Heart right ventricle (tissue), 16 donors: Measurements from ENCODE around the gene KCNJ11. TPM values are rescaled to one million over a fixed set of nuclear protein-coding genes. Genes with fewer than 3 reads are reported as not detected.

Experiments used
- ATAC-seq, 8 donors: fragments of 200-7000 bp; cut with Tn5 transposase; one replicate each; pipeline ENCODE4 v1.9.1; 2020; ENCODE audit warnings: mild to moderate bottlenecking in 8 of 8, moderate library complexity in 8 of 8, moderate number of reproducible peaks in 1 of 8
- DNase-seq, 2 donors: peaks; one replicate each; pipeline ENCODE4 v3.0.0-alpha.2; 2020
- H3K27ac ChIP-seq, 10 donors: fragments of 200-600 bp; sonication (generic) in 2 of 10; one replicate each; pipeline versions ENCODE4 v1.5.0 to v1.8.0; 2020 to 2022; ENCODE audit warnings: mild to moderate bottlenecking in 3 of 10
- H3K27me3 ChIP-seq, 7 donors: fragments of 200-600 bp; one replicate each; pipeline ENCODE4 v1.8.0; 2021 to 2022; ENCODE audit warnings: mild to moderate bottlenecking in 2 of 7
- H3K36me3 ChIP-seq, 9 donors: fragments of 200-600 bp; sonication (generic) in 1 of 9; one replicate each; pipeline versions ENCODE4 v1.5.0 to v1.8.0; 2020 to 2022; ENCODE audit warnings: mild to moderate bottlenecking in 2 of 9
- H3K4me1 ChIP-seq, 9 donors: fragments of 200-600 bp; sonication (generic) in 1 of 9; one replicate each; pipeline versions ENCODE4 v1.5.0 to v1.8.0; 2020 to 2022; ENCODE audit warnings: mild to moderate bottlenecking in 4 of 9
- H3K4me3 ChIP-seq, 10 donors: fragments of 200-600 bp; sonication (generic) in 2 of 10; one replicate each; pipeline versions ENCODE4 v1.5.0 to v1.8.0; 2020 to 2022; ENCODE audit warnings: mild to moderate bottlenecking in 7 of 10, moderate library complexity in 2 of 10
- H3K9me3 ChIP-seq, 11 donors: fragments of 200-600 bp in 10 of 11; sonication (generic) in 2 of 11; one replicate each; pipeline versions ENCODE4 v1.5.0 to v1.8.0; 2013 to 2022; ENCODE audit warnings: mild to moderate bottlenecking in 2 of 11, control low read depth in 1 of 11, moderate library complexity in 1 of 11
- CTCF ChIP-seq, 9 donors: fragments of 200-600 bp; sonication (generic) in 2 of 9; IDR thresholded peaks; one replicate each; pipeline versions ENCODE4 v1.5.0 to v1.8.0; 2021 to 2022; ENCODE audit warnings: antibody characterized with exemption in 9 of 9, mild to moderate bottlenecking in 5 of 9, moderate library complexity in 1 of 9
- whole genome bisulfite sequencing, 2 donors: extraction: QIAGEN DNeasy Blood & Tissue Kit; methylation state at CpG; one replicate each; pipeline ENCODE4 v1.1.7; 2013; ENCODE audit warnings: inconsistent platforms in 1 of 2; 5-methylcytosine and 5-hydroxymethylcytosine counted together
- intact Hi-C, 10 donors: fragments of 100-400 bp; cut with DNase I; formaldehyde crosslinking; loops; one replicate each; pipeline versions ENCODE4 v1.11.1 to v1.14.2; 2022
- polyA plus RNA-seq, 2 donors: library from polyadenylated mRNA; stranded (reverse); fragments of 200-250 nt; gene quantifications; one replicate each; pipeline ENCODE4 v1.2.3, GENCODE V29; 2013
- total RNA-seq, 10 donors: library from RNA; stranded (reverse); fragmentation: NEBNext Ultra II Directional in 3 of 10; extraction: Animal tissue kit (Norgen Biotek cat#: 25700) in 3 of 10; gene quantifications; one replicate each; pipeline versions ENCODE4 v1.2.1 to v1.2.4, GENCODE V29; 2021 to 2023
- donor health status: Arrhythmogenic right ventricular cardiomyopathy.
- donor health status: ischemic (EF 13 %, LVEDD 7.1; RV severe dilation, severe dysfunction).
- donor health status: healthy with polysubstance abuse.
- donor health status: DM: no; HTN: yes; CAD: no.
- donor health status: DM: no; HTN: no; CAD: no.
- donor health status: ischemic (EF 25% LVEDD 6.9; RV normal size, moderate dysfunction).
- donor health status: ischemic (EF 25% LVEDD 5.7; RV mildly dilated, moderate dysfunction).
- donor health status: healthy.
- donor health status: DM: yes; HTN: yes; CAD: no.
- donor health status: Ischemic cardiomyopathy.
- donor health status: ischemic (EF 35%, LVEDD 5.7; RV mildly dilated, moderate dysfunction).
- donor health status: nonischemic (EF 11% LVEDD 7.7; RV severe dilation, severe dysfunction).
- donor health status: DM: yes; HTN: yes; CAD: no.
- donor health status: PGD.
- donor health status: ischemic (EF 29% LVEDD 5.4; RV normal size, mild dysfunction).
- donor health status: nonischemic (EF 23%, LVEDD 6.1; RV moderate dilation, normal function).

Gene KCNJ11
- total and polyA plus RNA-seq, 12 donors: 8.9 to 27.0 (median 13.9) TPM

DNA sequence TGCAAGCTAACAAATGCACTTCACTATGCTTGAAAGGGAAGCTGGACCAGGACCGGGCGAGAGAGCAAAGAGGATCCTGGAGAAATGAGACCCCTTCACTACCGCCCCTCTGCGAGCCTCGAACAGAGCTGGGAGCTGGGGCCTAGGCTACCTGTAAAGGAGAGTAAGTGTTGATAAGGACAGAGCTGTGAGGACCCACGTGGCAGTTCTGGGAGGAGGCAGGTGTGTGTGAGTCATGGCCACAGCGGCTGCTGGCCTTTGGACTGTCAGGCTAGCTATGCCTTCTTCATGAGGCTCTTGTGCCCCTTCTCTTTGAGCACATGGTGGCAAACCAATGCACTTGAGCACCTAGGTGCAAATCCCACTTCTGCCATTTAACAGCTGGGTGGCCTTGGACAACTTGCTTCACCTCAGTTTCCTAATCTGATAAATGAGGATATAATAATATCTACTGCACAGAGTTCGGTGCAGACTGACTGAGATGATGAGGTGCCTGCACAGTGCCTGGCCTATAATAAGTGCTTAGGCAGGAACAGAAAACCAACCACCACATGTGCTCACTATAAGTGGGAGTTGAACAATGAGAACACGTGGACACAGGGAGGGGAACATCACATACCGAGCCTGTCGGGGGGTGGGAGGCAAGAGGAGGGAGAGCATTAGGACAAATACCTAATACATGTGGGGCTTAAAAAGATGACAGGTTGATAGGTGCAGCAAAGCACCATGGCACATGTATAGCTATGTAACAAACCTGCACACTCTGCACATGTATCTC is 35.3 kb upstream of the KCNJ11 start:
- no peak for TF ChIP-seq CTCF (IDR thresholded peaks at IDR 0.05)
- intact Hi-C loops: no loop called here
- Histone ChIP-seq H3K9me3 (no peaks in the 10 kb centered on the region), H3K27ac (no peak overlapping the region), H3K27me3 (peaks cover 0 to 19% (median 7%) of the 10 kb centered on the region in 7 donors), H3K4me3 (no peak overlapping the region), H3K4me1 (peaks cover 0 to 8% (median 0%) of the 10 kb centered on the region in 9 donors), H3K36me3 (no peaks in the 10 kb centered on the region)
- WGBS, 2 donors: 75 to 76% methylated on average over 11 of the region's 11 CpGs
- ATAC-seq (no peak), DNase-seq (no peak)

DNA sequence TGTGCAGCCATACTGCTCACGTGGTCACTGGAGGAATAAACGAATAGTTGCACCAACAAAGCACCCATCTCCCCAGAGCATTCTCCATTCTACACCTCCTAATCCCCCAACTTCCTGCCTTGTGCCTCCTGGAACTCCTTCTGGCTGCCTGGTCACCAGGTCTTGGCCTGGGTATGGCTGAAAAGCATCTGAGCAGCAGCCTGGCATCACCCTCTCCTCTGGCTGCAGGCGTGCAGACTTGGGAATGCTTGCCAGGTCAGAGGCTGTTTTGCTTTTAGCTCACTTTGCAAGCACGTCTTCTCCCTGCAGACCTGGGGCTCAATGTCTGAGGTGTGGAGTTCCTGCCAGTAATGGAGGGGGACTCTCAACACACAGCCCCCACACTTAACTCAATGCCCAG is 33.3 kb upstream of the KCNJ11 start:
- no peak for DNase-seq
- 46 to 58% methylated on average over 4 of the region's 4 CpGs for WGBS, 2 donors
- peak in 5 of 8 donors; percentile 35 to 58 (median 50) for ATAC-seq

DNA sequence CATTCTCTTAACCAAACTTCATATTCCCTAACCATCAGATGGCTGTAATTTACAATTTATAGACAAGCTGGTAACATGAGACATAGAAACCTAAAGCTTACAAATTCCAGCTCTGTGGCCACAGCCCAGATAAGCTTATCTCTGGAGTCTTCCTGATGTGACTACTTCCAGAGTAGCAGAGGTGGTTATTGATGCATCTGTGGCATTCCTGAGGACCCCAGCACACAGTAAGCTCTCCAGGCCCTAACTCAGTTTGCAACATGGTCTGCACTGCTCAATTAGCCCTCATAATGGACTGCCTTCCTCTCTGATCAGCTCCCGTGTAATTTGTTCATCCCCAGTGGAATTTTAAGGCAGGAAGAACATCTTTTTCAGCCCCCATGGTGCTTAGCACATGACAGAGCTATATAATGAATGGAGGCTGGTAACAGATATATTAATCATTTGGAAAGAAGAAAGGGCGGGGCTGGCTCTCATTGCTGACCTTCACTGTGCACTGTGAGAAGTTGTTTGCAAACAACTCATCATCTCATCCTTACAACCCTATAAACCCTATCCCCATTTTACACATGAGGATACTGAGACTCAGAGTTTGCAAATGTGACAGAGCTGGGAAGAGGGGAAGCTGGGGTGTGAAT is 30.1 kb upstream of the KCNJ11 start:
- H3K9me3 ChIP-seq: no peaks in the 10 kb centered on the region
- H3K36me3 ChIP-seq: no peaks in the 10 kb centered on the region
- H3K4me3 ChIP-seq: no peak overlapping the region
- H3K4me1 ChIP-seq: peaks cover 0 to 23% (median 5%) of the 10 kb centered on the region in 9 donors
- intact Hi-C loops: no loop called here
- no peak for ATAC-seq
- TF ChIP-seq CTCF (IDR thresholded peaks at IDR 0.05): no peak
- DNase-seq: no peak
- no peak overlapping the region for H3K27ac ChIP-seq
- peaks cover 0 to 19% (median 7%) of the 10 kb centered on the region in 7 donors for H3K27me3 ChIP-seq
- 50 to 59% methylated on average over 2 of the region's 2 CpGs for WGBS, 2 donors

More for the DNA sequence above, 33.3 kb upstream of the KCNJ11 start:
- no peak for TF ChIP-seq CTCF (IDR thresholded peaks at IDR 0.05)
- H3K4me1 ChIP-seq: peaks cover 0 to 8% (median 0%) of the 10 kb centered on the region in 9 donors
- no peaks in the 10 kb centered on the region for H3K9me3 ChIP-seq
- no peaks in the 10 kb centered on the region for H3K36me3 ChIP-seq
- H3K4me3 ChIP-seq: no peak overlapping the region
- H3K27ac ChIP-seq: no peak overlapping the region
- intact Hi-C loops: no loop called here
- H3K27me3 ChIP-seq: peaks cover 0 to 19% (median 7%) of the 10 kb centered on the region in 7 donors

DNA sequence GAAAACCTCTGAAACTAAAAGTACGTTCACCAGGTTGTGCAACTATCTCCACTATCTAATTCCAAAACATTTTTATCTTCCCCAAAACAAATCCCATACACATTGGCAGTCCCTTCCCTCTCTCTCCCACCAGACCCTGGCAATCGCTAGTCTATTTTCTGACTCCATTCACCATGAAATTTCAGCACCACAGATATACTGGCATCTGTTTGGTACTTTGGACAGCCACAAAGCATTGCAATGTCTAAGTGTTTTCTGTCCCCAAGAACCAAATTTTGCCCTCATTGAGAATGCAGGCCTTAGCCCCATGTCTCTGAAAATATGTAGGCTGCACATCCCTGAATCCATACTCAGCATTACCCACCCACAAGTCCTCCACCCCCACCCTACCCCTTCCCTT is 28.0 kb upstream of the KCNJ11 start:
- intact Hi-C loops: no loop called here
- WGBS, 2 donors: 54 to 61% methylated on average over 2 of the region's 2 CpGs
- Histone ChIP-seq H3K4me3 (no peak overlapping the region), H3K36me3 (no peaks in the 10 kb centered on the region), H3K4me1 (peaks cover 0 to 20% (median 5%) of the 10 kb centered on the region in 9 donors), H3K27ac (peak overlapping the region in 1 of 10 donors; percentile 16), H3K9me3 (no peaks in the 10 kb centered on the region), H3K27me3 (peaks cover 0 to 18% (median 7%) of the 10 kb centered on the region in 7 donors)
- TF ChIP-seq CTCF (IDR thresholded peaks at IDR 0.05): no peak
- no peak for DNase-seq
- peak in 1 of 8 donors; percentile 44 for ATAC-seq
